Psoas muscle (tissue), 8 donors: ENCODE data around the gene TTLL6. TPM values are rescaled to one million over a fixed set of nuclear protein-coding genes. Genes with fewer than 3 reads are reported as not detected.

Experiments used
- ATAC-seq, 4 donors: fragments of 200-7000 bp; cut with Tn5 transposase; one replicate each; pipeline ENCODE4 v1.9.1; 2020; ENCODE audit warnings: moderate library complexity in 3 of 4, mild to moderate bottlenecking in 2 of 4
- DNase-seq, 2 donors: peaks; one replicate each; pipeline ENCODE4 v3.0.0-alpha.2; 2020
- H3K27ac ChIP-seq: fragments of 200-600 bp; one replicate; pipeline ENCODE4 v1.8.0; 2022
- H3K27me3 ChIP-seq, 3 donors: fragments of 200-600 bp in 1 of 3; one replicate each; pipeline versions ENCODE4 v1.6.1 to v1.8.0; 2013 to 2022; ENCODE audit warnings: low read length in 2 of 3, mild to moderate bottlenecking in 2 of 3, moderate library complexity in 1 of 3; ENCODE audit not compliant: insufficient read depth in 3 of 3
- H3K36me3 ChIP-seq, 2 donors: fragments of 200-600 bp in 1 of 2; one replicate each; pipeline versions ENCODE4 v1.6.1 to v1.8.0; 2013 to 2022; ENCODE audit warnings: low read depth in 1 of 2, mild to moderate bottlenecking in 1 of 2, moderate library complexity in 1 of 2; ENCODE audit not compliant: insufficient read depth in 1 of 2
- H3K4me1 ChIP-seq: fragments of 200-600 bp; one replicate; pipeline ENCODE4 v1.8.0; 2022
- H3K4me3 ChIP-seq: fragments of 200-600 bp; one replicate; pipeline ENCODE4 v1.8.0; 2022; ENCODE audit warnings: mild to moderate bottlenecking
- H3K9me3 ChIP-seq: fragments of 200-600 bp; one replicate; pipeline ENCODE4 v1.8.0; 2022
- WGBS, 3 donors: extraction: QIAGEN DNeasy Blood & Tissue Kit; methylation state at CpG; one replicate each; pipeline versions ENCODE4 v1.1.6 to v1.1.7; 2013; 5-methylcytosine and 5-hydroxymethylcytosine counted together
- intact Hi-C, 2 donors: fragments of 100-400 bp; cut with DNase I; formaldehyde crosslinking; loops; one replicate each; pipeline versions ENCODE4 v1.11.0 to v1.14.2; 2022
- polyA plus RNA-seq, 3 donors: library from polyadenylated mRNA; stranded (reverse); fragments of 200-250 nt; gene quantifications; one replicate each; pipeline ENCODE4 v1.2.3, GENCODE V29; 2013
- total RNA-seq, 4 donors: library from RNA; stranded (reverse); fragmentation: NEBNext Ultra II Directional in 2 of 4; extraction: Animal tissue kit (Norgen Biotek cat#: 25700) in 2 of 4; gene quantifications; one replicate each; pipeline versions ENCODE4 v1.2.1 to v1.2.4, GENCODE V29; 2021 to 2023
- TF ChIP-seq, protein P1 (sequence below): fragments of 200-600 bp; IDR thresholded peaks from one replicate; pipeline ENCODE4 v1.8.0; 2022; ENCODE audit warnings: antibody characterized with exemption
- donor health status: healthy with polysubstance abuse.
- donor health status: DM: no; HTN: no; CAD: no; lungs with moderate emphysema.
- donor health status: Bipolar disorder and iron deficiency.
- donor health status: healthy.
- donor health status: DM: yes; HTN: yes; CAD: no.
- donor health status: DM: no; HTN: no; CAD: no.
- donor health status: DM: no; HTN: no; CAD: no.
- donor health status: DM: yes; HTN: yes; CAD: no.

TTLL6 gene
- total and polyA plus RNA-seq, 7 donors: 0.03 to 0.05 TPM; not detected in 5

DNA sequence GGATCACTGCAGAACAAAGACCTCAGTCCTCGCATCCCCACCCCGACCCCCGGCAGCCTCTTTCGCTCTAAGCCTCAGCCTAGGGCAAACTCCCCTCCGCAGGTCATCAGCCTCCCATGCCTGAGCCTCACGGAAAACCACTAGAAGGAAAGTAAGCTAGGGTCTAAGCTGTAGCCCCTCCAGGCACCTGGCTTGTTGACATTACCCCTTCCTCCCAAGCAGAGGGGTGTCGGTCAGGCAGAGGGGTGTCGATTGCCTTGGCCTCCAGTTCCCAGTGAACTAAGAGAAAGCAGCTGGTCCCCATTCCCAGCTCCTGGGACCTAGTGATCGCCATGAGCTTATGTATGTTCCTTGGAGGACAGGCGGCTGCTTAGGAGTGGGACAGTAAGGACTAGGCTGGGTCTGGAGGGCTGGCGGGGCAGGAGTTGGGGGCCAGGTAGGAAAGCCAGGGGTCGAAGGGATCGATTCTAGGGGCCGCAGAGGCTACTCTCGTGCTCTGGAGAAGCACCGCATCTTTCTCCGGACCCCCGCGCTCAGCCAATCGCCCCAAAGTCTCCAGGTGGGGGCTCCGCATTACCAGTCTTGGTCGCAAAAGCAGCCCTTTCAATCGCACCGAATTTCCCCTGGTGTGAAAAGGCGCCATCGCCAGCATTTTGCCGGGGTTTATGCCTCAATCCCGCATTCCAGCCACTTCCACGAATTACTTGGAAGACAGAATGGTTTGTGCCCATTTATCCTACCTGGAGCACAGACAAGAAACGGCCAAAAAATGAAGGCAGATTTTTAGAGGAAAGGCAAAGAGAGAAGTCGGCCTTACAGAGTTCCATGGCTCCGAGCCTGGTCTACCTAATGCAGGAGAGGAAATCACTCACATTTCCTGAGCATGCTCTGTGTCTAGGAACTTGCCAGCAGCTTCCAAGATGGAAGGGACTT lies 67.1 kb downstream of the TTLL6 start:
- 10 to 14% (median 10%) methylated on average over 32 of the region's 32 CpGs for WGBS, 3 donors
- H3K4me1 ChIP-seq: no peaks in the 10 kb centered on the region
- TF ChIP-seq, protein P1, sequence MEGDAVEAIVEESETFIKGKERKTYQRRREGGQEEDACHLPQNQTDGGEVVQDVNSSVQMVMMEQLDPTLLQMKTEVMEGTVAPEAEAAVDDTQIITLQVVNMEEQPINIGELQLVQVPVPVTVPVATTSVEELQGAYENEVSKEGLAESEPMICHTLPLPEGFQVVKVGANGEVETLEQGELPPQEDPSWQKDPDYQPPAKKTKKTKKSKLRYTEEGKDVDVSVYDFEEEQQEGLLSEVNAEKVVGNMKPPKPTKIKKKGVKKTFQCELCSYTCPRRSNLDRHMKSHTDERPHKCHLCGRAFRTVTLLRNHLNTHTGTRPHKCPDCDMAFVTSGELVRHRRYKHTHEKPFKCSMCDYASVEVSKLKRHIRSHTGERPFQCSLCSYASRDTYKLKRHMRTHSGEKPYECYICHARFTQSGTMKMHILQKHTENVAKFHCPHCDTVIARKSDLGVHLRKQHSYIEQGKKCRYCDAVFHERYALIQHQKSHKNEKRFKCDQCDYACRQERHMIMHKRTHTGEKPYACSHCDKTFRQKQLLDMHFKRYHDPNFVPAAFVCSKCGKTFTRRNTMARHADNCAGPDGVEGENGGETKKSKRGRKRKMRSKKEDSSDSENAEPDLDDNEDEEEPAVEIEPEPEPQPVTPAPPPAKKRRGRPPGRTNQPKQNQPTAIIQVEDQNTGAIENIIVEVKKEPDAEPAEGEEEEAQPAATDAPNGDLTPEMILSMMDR: no peak

DNA sequence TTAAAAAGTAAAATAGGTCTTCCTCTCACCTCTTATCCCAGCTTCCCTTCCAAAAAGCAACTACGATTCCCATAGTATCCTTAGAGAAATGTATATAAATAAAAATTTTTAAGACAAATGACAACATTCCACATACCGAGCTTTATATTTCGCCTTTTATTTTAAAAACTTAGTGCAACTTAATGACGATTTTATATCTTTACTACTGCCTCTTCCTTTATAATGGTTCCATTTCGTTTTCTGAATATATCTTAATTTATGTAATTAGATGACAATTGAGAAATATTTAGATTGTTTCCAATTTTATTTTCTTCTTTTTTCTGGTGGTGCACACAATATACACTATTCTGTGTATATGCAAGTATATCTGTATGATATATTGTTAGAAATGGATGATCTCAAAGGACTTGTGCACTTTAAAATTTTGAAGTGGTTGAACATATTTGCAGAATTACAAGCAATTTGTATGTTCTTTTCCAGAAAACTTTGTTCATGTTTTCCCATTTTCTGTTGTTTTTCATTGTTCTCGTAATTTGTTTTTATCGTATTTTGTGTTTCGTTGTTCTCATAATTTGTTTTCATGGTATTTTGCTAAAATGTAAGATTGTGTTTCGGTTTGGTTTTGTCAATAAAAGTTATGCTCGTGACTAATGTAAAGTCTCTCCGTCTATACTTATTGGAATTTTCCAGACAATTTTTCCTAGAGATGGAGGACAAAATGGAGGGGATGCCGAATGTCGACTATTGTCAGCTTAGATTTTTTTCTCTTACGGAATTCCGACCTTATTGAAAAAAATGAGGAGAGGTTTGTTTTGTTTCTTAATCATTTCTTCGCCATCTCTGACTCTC lies 68.1 kb downstream of the TTLL6 start:
- no peak overlapping the region for H3K27ac ChIP-seq
- peaks cover 11 to 98% (median 37%) of the 10 kb centered on the region in 3 donors for H3K27me3 ChIP-seq
- intact Hi-C loops: no loop called here
- no peaks in the 10 kb centered on the region for H3K4me1 ChIP-seq
- TF ChIP-seq, protein P1: no peak
- WGBS, 3 donors: 25 to 30% (median 28%) methylated on average over 16 of the region's 16 CpGs
- ATAC-seq (no peak), DNase-seq (no peak)
- no peak overlapping the region for H3K4me3 ChIP-seq
- H3K36me3 ChIP-seq: no peaks in the 10 kb centered on the region
- H3K9me3 ChIP-seq: no peaks in the 10 kb centered on the region

More for the DNA sequence above, 67.1 kb downstream of the TTLL6 start:
- no peaks in the 10 kb centered on the region for H3K36me3 ChIP-seq
- H3K9me3 ChIP-seq: no peaks in the 10 kb centered on the region
- H3K4me3 ChIP-seq: no peak overlapping the region
- DNase-seq: no peak
- H3K27ac ChIP-seq: no peak overlapping the region
- ATAC-seq: no peak
- peaks cover 11 to 98% (median 46%) of the 10 kb centered on the region in 3 donors for H3K27me3 ChIP-seq
- intact Hi-C loops: no loop called here

GRCh38 chr17:48747445-48748363 lies 69.3 kb downstream of the TTLL6 start:
- 7 to 9% (median 8%) methylated on average over 51 to 53 of the region's 53 CpGs for WGBS, 3 donors
- Histone ChIP-seq H3K36me3 (no peaks in the 10 kb centered on the region), H3K9me3 (no peaks in the 10 kb centered on the region), H3K4me1 (no peaks in the 10 kb centered on the region), H3K27me3 (peaks cover 11 to 98% (median 32%) of the 10 kb centered on the region in 3 donors), H3K4me3 (no peak overlapping the region), H3K27ac (no peak overlapping the region)
- intact Hi-C loops: no loop called here
- TF ChIP-seq, protein P1: no peak
- no peak for DNase-seq
- no peak for ATAC-seq

DNA sequence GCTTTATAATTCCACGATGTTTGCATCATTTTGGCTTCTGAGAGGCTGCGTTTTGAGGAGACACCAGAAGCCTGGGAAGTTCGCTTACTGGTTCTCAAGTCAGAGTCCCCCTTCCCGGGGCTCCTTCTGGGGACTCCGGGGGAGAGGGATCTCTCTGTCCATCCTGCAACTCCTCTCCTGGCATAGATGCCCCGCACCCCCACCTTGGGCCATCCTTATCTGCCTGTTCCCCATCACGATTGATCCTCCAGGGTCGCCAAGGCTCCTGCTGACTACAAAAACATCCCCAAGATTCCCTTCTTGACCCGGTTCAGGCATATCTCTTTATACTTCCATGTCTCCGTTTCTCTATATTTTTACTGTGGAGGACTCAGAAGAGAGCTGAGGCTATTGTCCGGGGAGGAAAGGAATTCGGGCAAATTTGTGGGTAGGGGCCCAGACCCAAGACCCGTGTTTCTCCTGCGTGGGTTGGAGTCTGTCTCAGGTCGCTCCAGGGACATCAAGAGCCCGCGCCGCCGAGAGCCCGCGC lies 70.0 kb downstream of the TTLL6 start:
- Histone ChIP-seq H3K36me3 (no peaks in the 10 kb centered on the region), H3K4me3 (no peak overlapping the region), H3K4me1 (no peaks in the 10 kb centered on the region), H3K9me3 (no peaks in the 10 kb centered on the region), H3K27me3 (peaks cover 11 to 98% (median 30%) of the 10 kb centered on the region in 3 donors), H3K27ac (no peak overlapping the region)
- TF ChIP-seq, protein P1: no peak
- ATAC-seq (no peak), DNase-seq (no peak)
- 2 to 6% (median 4%) methylated on average over 21 of the region's 21 CpGs for WGBS, 3 donors
- intact Hi-C loops: no loop called here
